Testis (tissue), 3 donors: ENCODE measurements around the gene AKAP12. TPM values are rescaled to one million over a fixed set of nuclear protein-coding genes. Genes with fewer than 3 reads are reported as not detected.
A peak's percentile ranks its signal among the peaks of the same experiment; 100 is the strongest.

Source experiments
- DNase-seq: peaks from one replicate; pipeline ENCODE4 v3.0.0-alpha.2; 2019
- H3K27ac ChIP-seq, 2 donors: fragments of 200-600 bp; sonication (generic); one replicate each; pipeline ENCODE4 v1.5.1; 2019
- H3K27me3 ChIP-seq: fragments of 200-600 bp; sonication (generic); one replicate; pipeline ENCODE4 v1.5.1; 2019
- H3K36me3 ChIP-seq: fragments of 200-600 bp; sonication (generic); one replicate; pipeline ENCODE4 v1.5.1; 2017; ENCODE audit warnings: low read depth; ENCODE audit errors: missing control alignments
- H3K4me1 ChIP-seq: fragments of 200-600 bp; sonication (generic); one replicate; pipeline ENCODE4 v1.5.1; 2019
- H3K4me3 ChIP-seq, 2 donors: fragments of 200-600 bp; sonication (generic); one replicate each; pipeline ENCODE4 v1.5.1; 2017 to 2019
- H3K9me3 ChIP-seq: fragments of 200-600 bp; sonication (generic); one replicate; pipeline ENCODE4 v1.5.1; 2017
- CTCF ChIP-seq, 3 experiments: fragments of 450-650 bp in 2 of 3; fragments of 200-600 bp in 1 of 3; sonication (generic) in 1 of 3; IDR thresholded peaks; one replicate each; pipeline ENCODE4 v1.5.1; 2016 to 2019; ENCODE audit warnings: antibody characterized with exemption in 3 of 3, mild to moderate bottlenecking in 2 of 3, moderate library complexity in 1 of 3
- POLR2A ChIP-seq: fragments of 450-650 bp; IDR thresholded peaks from one replicate; pipeline ENCODE4 v1.6.1; 2017; ENCODE audit warnings: antibody characterized with exemption, mild to moderate bottlenecking, moderate library complexity
- WGBS, 2 donors: methylation state at CpG; one replicate each; pipeline ENCODE4 v1.1.5; 2018; 5-methylcytosine and 5-hydroxymethylcytosine counted together
- intact Hi-C: fragments of 100-400 bp; cut with DNase I; formaldehyde crosslinking; loops from one replicate; pipeline ENCODE4 v1.15.1; 2023; ENCODE audit warnings: low total_unique reads
- polyA plus RNA-seq: library from polyadenylated mRNA; stranded (reverse); fragments of 350-450 nt; fragmentation: Illumina TruSeq; extraction: RNeasy Lipid Tissue Mini Kit (QIAGEN cat#74804); gene quantifications from one replicate; pipeline ENCODE4 v1.2.3, GENCODE V29; 2014; ENCODE audit warnings: low read depth, low replicate concordance; ENCODE audit not compliant: insufficient read depth
- total RNA-seq, 2 donors: library from RNA; depleted of rRNA; stranded (reverse); fragments of >200 nt; gene quantifications; one replicate each; pipeline ENCODE4 v1.2.3, GENCODE V29; 2016

AKAP12 gene
- total and polyA plus RNA-seq, 3 donors from 2014 or later, result 244 to 287 (median 280) TPM

GRCh38 chr6:151257985-151258445, 18.2 kb downstream of the AKAP12 start:
- DNase-seq, result peak; percentile 41
- 24 to 42% methylated on average over 4 of the region's 4 CpGs for WGBS, 2 donors
- intact Hi-C loops, result no loop called here
- H3K27ac ChIP-seq, result peak overlapping the region; percentile 69 to 82
- no peaks in the 10 kb centered on the region for H3K9me3 ChIP-seq
- H3K36me3 ChIP-seq, result no peaks in the 10 kb centered on the region
- TF ChIP-seq CTCF (IDR thresholded peaks at IDR 0.05), result no peak
- no peak overlapping the region for H3K4me3 ChIP-seq
- H3K4me1 ChIP-seq, result peaks cover 9% of the 10 kb centered on the region
- H3K27me3 ChIP-seq, result no peaks in the 10 kb centered on the region

- H3K4me1 ChIP-seq, result peaks cover 16% of the 10 kb centered on the region
Measured at GRCh38 chr6:151260205-151260604, 20.4 kb downstream of the AKAP12 start.

GRCh38 chr6:151263035-151263434, 23.3 kb downstream of the AKAP12 start:
- intact Hi-C loops, result no loop called here
- H3K27me3 ChIP-seq, result no peaks in the 10 kb centered on the region
- DNase-seq, result no peak
- no peaks in the 10 kb centered on the region for H3K9me3 ChIP-seq
- TF ChIP-seq CTCF (IDR thresholded peaks at IDR 0.05) (no peak), POLR2A (no peak)
- H3K27ac ChIP-seq, result no peak overlapping the region
- no peaks in the 10 kb centered on the region for H3K36me3 ChIP-seq
- no peak overlapping the region for H3K4me3 ChIP-seq
- WGBS, 2 donors, result 83 to 92% methylated on average over 1 of the region's 1 CpG
- H3K4me1 ChIP-seq, result peaks cover 10% of the 10 kb centered on the region

More at GRCh38 chr6:151260205-151260604, 20.4 kb downstream of the AKAP12 start:
- 66 to 82% methylated on average over 4 of the region's 4 CpGs for WGBS, 2 donors
- no peaks in the 10 kb centered on the region for H3K9me3 ChIP-seq
- H3K4me3 ChIP-seq, result no peak overlapping the region
- H3K27me3 ChIP-seq, result no peaks in the 10 kb centered on the region
- no peak overlapping the region for H3K27ac ChIP-seq
- no peaks in the 10 kb centered on the region for H3K36me3 ChIP-seq
- intact Hi-C loops, result no loop called here
- DNase-seq, result no peak
- TF ChIP-seq CTCF (IDR thresholded peaks at IDR 0.05) (no peak), POLR2A (no peak)

- peak; percentile 78 for DNase-seq
- Histone ChIP-seq H3K9me3 (no peaks in the 10 kb centered on the region), H3K4me3 (no peak overlapping the region), H3K27ac (no peak overlapping the region), H3K4me1 (peaks cover 7% of the 10 kb centered on the region), H3K27me3 (no peaks in the 10 kb centered on the region), H3K36me3 (no peaks in the 10 kb centered on the region)
- TF ChIP-seq POLR2A (no peak), CTCF (IDR thresholded peaks at IDR 0.05) (no peak)
- 43 to 52% methylated on average over 3 of the region's 3 CpGs for WGBS, 2 donors
- intact Hi-C loops, result no loop called here
Measured at GRCh38 chr6:151263967-151264366, 24.2 kb downstream of the AKAP12 start.

- H3K9me3 ChIP-seq, result no peaks in the 10 kb centered on the region
- H3K36me3 ChIP-seq, result no peaks in the 10 kb centered on the region
- no peak for DNase-seq
- H3K4me1 ChIP-seq, result peaks cover 7% of the 10 kb centered on the region
- H3K27ac ChIP-seq, result no peak overlapping the region
- TF ChIP-seq CTCF (IDR thresholded peaks at IDR 0.05) (no peak), POLR2A (no peak)
- intact Hi-C loops, result no loop called here
- H3K4me3 ChIP-seq, result no peak overlapping the region
- no peaks in the 10 kb centered on the region for H3K27me3 ChIP-seq
Measured at GRCh38 chr6:151265282-151265681, 25.5 kb downstream of the AKAP12 start.
